Parathyroid adenoma (tissue), 2 donors: Measurements from ENCODE around the gene GPATCH2L.

Experiments
- H2AFZ ChIP-seq: fragments of 300-600 bp; sonication (generic); one replicate; pipeline ENCODE4 v1.7.0; 2017; ENCODE audit warnings: antibody characterized with exemption, mild to moderate bottlenecking
- H3K27ac ChIP-seq: fragments of 300-600 bp; sonication (generic); one replicate; pipeline ENCODE4 v1.7.0; 2017
- H3K27me3 ChIP-seq: fragments of 300-600 bp; sonication (generic); one replicate; pipeline ENCODE4 v1.7.0; 2017; ENCODE audit warnings: low read length; ENCODE audit not compliant: control insufficient read depth, insufficient read depth
- H3K36me3 ChIP-seq: fragments of 300-600 bp; sonication (generic); one replicate; pipeline ENCODE4 v1.7.0; 2017; ENCODE audit warnings: low read length; ENCODE audit not compliant: control insufficient read depth, insufficient read depth
- H3K4me1 ChIP-seq: fragments of 300-600 bp; sonication (generic); one replicate; pipeline ENCODE4 v1.7.0; 2017; ENCODE audit warnings: control low read depth
- H3K4me2 ChIP-seq: fragments of 300-600 bp; sonication (generic); one replicate; pipeline ENCODE4 v1.7.0; 2017; ENCODE audit warnings: low read length
- H3K4me3 ChIP-seq: fragments of 300-600 bp; sonication (generic); one replicate; pipeline ENCODE4 v1.7.0; 2017; ENCODE audit warnings: low read depth, low read length
- H3K79me2 ChIP-seq: fragments of 300-600 bp; sonication (generic); one replicate; pipeline ENCODE4 v1.7.0; 2017; ENCODE audit warnings: control low read depth
- H3K9ac ChIP-seq: fragments of 300-600 bp; sonication (generic); one replicate; pipeline ENCODE4 v1.7.0; 2017; ENCODE audit warnings: mild to moderate bottlenecking
- H3K9me3 ChIP-seq: fragments of 300-600 bp; sonication (generic); one replicate; pipeline ENCODE4 v1.7.0; 2017; ENCODE audit warnings: low read length; ENCODE audit not compliant: control insufficient read depth
- TF ChIP-seq, protein P1 (sequence below): fragments of 300-600 bp; sonication (generic); IDR thresholded peaks from one replicate; pipeline ENCODE4 v1.7.0; 2017; ENCODE audit warnings: antibody characterized with exemption, mild to moderate bottlenecking
- donor health status: primary hyperparathyroidism.

GPATCH2L gene

DNA sequence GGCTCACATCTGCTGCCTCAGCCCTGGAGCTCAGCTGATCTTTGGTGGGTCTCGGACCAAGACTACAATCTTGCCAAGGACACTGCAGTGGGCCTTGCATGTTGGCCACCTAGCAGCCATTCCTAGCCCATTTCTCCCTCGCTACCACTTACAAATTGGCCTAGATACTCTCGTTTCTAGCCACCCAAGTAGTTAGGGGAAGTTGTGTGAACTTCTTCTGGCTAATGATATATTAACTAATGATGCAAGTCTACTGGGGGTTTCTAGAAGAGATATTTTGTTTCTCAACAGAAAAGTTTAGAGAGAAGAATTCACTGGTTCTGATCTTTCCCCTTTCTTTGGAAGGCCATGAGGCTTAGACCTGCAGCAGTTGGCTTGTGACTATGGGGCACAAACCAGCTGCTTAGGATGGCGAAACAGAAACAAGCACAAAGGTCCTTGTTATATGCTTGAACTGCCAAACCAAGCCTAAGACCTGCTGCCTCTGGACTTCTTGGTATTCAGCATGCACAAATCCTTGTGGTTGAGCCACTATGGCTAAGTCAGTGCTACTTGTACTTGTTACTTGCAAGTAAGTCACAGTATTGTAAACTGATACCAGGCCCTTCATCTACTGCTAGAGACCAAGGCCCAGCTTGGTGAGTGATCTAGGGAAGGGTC is 30.5 kb upstream of the GPATCH2L start:
- no peaks in the 10 kb centered on the region for H3K9me3 ChIP-seq
- H3K79me2 ChIP-seq, result no peaks in the 10 kb centered on the region
- H3K4me3 ChIP-seq, result no peak overlapping the region
- no peaks in the 10 kb centered on the region for H3K36me3 ChIP-seq
- no peaks in the 10 kb centered on the region for H3K4me1 ChIP-seq
- no peak overlapping the region for H3K9ac ChIP-seq
- no peak overlapping the region for H2AFZ ChIP-seq
- TF ChIP-seq, protein P1, sequence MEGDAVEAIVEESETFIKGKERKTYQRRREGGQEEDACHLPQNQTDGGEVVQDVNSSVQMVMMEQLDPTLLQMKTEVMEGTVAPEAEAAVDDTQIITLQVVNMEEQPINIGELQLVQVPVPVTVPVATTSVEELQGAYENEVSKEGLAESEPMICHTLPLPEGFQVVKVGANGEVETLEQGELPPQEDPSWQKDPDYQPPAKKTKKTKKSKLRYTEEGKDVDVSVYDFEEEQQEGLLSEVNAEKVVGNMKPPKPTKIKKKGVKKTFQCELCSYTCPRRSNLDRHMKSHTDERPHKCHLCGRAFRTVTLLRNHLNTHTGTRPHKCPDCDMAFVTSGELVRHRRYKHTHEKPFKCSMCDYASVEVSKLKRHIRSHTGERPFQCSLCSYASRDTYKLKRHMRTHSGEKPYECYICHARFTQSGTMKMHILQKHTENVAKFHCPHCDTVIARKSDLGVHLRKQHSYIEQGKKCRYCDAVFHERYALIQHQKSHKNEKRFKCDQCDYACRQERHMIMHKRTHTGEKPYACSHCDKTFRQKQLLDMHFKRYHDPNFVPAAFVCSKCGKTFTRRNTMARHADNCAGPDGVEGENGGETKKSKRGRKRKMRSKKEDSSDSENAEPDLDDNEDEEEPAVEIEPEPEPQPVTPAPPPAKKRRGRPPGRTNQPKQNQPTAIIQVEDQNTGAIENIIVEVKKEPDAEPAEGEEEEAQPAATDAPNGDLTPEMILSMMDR, result no peak
- H3K27me3 ChIP-seq, result no peaks in the 10 kb centered on the region
- no peak overlapping the region for H3K4me2 ChIP-seq
- no peak overlapping the region for H3K27ac ChIP-seq

DNA sequence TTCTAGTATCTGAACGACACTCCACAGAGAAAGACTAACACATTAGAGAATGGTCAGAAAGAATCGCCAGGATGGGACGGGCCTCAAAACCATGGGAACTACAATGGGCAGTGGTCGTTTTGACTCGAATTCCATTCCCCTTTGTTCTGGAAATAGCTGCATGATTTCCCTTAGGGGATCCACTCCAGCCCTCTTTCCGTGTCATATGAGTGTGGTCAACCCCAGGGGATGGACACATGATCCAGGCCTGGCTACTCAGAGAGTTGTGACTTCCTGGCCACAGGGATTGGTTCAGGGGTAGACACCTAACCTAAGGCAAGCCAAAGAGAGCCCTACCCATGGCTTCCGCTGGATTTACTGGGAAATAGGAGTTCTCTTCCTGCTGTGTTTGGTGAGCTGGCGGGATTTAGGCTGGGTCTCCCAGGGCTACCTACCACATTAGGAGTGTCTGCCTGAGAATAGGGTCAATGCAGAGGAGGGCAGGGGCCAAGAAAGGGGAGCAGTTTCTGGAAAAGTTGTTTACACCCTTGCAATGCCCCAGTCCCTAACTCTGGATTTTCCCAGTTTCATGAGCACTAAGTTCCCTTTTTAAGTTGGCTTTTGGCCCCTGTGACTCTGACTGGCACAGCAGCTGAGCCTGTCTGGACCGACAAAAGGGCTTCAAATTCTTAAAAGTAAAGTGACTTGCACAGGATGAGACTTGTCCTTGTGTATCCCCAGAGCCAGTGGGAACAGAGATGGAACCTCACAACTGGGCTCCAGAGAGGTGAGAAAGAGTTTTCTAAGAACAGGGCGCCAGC is 28.1 kb upstream of the GPATCH2L start:
- Histone ChIP-seq H3K27me3 (no peaks in the 10 kb centered on the region), H3K79me2 (no peaks in the 10 kb centered on the region), H3K36me3 (no peaks in the 10 kb centered on the region), H3K9ac (no peak overlapping the region), H3K27ac (no peak overlapping the region), H3K4me3 (no peak overlapping the region), H3K4me2 (no peak overlapping the region), H2AFZ (no peak overlapping the region), H3K9me3 (no peaks in the 10 kb centered on the region), H3K4me1 (no peaks in the 10 kb centered on the region)
- TF ChIP-seq, protein P1, result no peak

DNA sequence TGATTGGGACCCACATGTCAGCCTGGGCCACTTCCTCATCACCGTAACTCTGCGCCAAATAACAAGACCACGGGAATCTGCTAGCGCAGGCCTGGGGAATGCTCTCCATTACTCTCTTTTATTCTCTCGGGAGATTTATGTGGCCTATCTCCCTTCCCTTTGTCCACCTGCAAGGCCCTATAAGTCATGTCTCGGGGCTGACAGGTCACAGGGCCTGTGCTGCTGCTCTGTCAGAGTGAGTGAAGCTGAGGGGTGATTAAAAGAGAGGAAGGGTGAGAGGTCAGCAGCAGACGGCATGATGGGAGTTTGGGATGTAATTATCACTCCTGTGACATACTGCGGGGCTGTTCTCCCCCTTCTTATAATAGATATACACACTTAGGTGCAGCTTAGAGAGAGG is 26.2 kb upstream of the GPATCH2L start:
- Histone ChIP-seq H3K4me3 (no peak overlapping the region), H3K9ac (no peak overlapping the region), H3K36me3 (no peaks in the 10 kb centered on the region), H3K79me2 (no peaks in the 10 kb centered on the region), H3K9me3 (no peaks in the 10 kb centered on the region), H3K4me2 (no peak overlapping the region), H3K4me1 (no peaks in the 10 kb centered on the region), H3K27me3 (no peaks in the 10 kb centered on the region), H3K27ac (no peak overlapping the region), H2AFZ (no peak overlapping the region)
- TF ChIP-seq, protein P1, result no peak

DNA sequence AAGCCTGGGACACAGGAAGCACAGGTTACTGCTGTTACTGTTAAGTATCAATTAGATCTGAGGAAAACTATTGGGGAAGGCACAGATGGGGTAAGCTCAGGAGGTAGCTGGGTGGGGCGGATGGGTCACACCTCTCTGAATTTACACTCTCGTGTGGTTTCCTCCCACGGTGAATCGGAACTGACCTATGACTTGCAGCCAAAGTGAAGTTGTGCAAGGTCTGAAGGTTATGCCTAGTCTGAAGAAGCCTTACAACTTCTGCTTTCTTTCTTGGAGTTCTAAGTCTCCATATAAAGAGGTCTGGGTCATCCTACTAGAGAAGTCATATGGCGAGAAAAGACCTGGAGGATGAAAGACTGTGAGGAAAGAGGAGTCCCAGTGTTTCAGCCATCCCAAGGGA is 25.6 kb upstream of the GPATCH2L start:
- Histone ChIP-seq H3K36me3 (no peaks in the 10 kb centered on the region), H3K4me3 (no peak overlapping the region), H3K79me2 (no peaks in the 10 kb centered on the region), H3K4me2 (no peak overlapping the region), H3K4me1 (no peaks in the 10 kb centered on the region), H3K27ac (no peak overlapping the region), H3K9ac (no peak overlapping the region), H3K9me3 (no peaks in the 10 kb centered on the region), H2AFZ (no peak overlapping the region), H3K27me3 (no peaks in the 10 kb centered on the region)
- TF ChIP-seq, protein P1, result no peak
